AG08395 (cell line): ENCODE results near the gene SFRP4.
A peak's percentile ranks its signal among the peaks of the same experiment; 100 is the strongest.

Source experiments
- DNase-seq: peaks from one replicate; pipeline ENCODE4 v3.0.0; 2012; ENCODE audit warnings: mixed read lengths, low spot score

SFRP4 gene

GRCh38 chr7:37924491-37925041 lies 7.9 kb upstream of the SFRP4 start:
- DNase-seq, result no peak

DNA sequence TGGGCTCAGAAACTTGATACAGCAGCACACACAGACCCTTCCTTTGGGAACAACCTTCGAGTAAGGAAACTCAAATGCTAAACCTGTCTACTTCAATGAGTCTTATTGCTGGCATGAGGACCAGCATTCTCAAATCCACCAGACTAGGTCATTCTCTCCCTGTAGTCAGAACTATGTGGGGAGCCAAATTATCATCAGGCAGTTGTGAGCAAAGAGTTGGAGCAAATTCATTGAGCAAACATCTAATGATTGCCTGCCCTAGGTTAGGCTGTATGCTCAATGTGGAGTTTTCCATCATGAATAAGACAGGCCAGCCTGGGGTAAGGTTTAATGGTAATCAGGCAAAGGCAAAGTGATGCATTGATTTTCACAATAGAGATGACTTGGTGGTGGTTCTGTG lies 7.4 kb upstream of the SFRP4 start:
- DNase-seq, result no peak

- no peak for DNase-seq
Measured at GRCh38 chr7:37921876-37922275, 5.3 kb upstream of the SFRP4 start.

DNA sequence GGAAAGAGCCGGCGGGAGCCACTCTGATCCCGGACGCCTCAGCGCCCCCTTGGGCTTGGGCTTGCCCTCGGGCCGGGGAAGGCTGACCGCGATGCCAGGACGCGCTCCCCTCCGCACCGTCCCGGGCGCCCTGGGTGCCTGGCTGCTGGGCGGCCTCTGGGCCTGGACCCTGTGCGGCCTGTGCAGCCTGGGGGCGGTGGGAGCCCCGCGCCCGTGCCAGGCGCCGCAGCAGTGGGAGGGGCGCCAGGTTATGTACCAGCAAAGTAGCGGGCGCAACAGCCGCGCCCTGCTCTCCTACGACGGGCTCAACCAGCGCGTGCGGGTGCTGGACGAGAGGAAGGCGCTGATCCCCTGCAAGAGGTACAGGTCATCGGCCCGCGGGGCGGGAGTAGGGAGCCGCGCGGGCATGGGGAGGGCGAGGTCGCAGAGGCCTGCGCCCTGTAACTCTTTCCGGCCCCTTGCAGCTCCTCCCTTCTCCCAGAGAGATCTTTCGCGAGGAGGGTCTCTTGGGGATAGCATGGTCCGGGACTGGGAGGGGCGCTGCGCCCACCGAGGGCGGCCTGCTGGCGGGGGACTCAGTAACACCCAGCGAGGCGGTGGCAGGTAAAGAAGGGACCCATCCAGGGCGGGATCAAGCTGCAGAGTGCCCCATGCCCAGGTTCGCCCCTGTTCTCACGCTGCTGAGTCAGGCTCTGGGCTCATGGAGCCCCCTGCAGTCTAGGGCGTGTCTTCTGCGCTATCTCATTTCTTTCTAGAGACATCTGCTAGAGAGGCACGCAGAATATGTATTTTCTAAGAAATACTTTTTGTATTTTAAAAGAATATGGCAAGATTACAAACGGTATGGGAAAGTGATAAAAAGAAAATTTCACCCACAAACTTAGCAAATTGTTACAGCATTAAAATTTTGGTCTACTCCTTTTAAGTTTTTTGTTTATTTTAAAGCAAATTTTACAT lies 4.5 kb upstream of the SFRP4 start:
- DNase-seq, result no peak

DNA sequence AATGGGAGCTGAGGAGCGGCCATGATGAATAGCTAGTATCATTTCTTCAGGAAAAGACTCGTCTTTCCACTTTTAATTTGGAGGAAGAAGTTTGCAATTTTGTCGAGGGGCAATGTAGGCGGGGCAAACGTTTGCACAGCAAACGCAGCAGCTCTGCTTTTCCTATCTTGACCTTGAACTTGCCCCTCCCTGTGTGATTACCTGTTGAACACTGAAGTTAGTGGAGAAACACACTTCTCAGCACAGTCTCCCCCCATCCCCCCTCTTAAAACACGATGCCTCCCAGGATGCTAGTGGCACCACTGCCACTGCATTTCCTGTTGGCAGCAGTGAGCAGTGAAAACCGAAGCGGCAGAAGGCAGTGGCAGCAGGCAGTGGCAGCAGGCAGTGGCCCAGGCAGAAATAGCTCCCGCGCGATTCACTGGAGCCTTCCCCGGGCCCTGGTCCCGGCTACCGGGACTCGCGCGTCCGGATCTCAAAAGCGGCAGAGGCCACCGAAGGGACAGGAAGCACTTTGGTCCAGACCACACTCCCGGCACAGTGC lies 3.8 kb upstream of the SFRP4 start, which contains the start of gene EPDR1:
Gene EPDR1, plus strand, starts transcription at position 336 of the 544 bp plus-strand sequence. CDS start 300 bp downstream, outside the sequence.
- DNase-seq, result peak; percentile 56

DNA sequence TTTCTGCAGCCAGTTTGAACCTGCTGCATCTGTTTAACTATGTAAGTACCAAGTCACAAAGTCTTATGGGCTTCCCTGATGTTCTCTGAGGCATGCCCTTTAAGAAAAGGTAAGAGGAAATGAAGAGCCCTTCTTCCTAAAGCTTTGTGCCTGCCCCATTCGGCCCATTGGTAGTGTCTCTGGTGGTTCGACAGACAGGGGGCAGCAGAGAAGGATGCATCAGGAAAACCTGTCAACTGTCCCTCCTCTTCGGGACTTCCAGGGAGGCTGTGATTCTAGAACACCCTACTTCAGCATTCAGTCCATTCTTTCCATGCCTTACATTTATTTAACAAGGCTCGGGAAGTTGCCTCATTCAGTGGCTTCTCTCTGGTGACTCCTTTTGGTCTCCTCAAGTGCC lies 1.9 kb upstream of the SFRP4 start:
- DNase-seq, result no peak

GRCh38 chr7:37916017-37916672 lies 472 bp downstream of the SFRP4 start:
- DNase-seq, result no peak

DNA sequence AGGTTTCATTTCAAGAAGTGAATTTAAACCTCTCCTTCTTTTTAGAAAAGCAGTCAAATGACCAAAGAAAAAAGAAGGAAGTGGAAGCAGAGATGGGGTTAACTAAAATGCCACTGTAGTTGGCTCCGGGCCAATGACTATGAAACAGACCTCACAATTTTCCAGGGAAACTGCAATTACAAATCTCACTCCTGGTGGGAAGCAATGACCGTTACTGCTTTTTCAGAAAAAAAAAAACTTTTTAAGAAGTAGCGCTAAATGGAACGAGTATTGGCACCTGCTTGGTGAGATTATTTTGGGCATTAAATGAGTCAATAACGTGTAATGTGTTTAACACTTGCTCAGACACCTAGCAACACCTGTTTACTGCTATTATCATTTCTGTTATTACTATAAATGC lies 1.2 kb downstream of the SFRP4 start:
- no peak for DNase-seq

- DNase-seq, result no peak
Measured at GRCh38 chr7:37912756-37913155, 3.9 kb downstream of the SFRP4 start.

GRCh38 chr7:37908221-37908788 lies 8.3 kb downstream of the SFRP4 start:
- DNase-seq, result peak; percentile 68

DNA sequence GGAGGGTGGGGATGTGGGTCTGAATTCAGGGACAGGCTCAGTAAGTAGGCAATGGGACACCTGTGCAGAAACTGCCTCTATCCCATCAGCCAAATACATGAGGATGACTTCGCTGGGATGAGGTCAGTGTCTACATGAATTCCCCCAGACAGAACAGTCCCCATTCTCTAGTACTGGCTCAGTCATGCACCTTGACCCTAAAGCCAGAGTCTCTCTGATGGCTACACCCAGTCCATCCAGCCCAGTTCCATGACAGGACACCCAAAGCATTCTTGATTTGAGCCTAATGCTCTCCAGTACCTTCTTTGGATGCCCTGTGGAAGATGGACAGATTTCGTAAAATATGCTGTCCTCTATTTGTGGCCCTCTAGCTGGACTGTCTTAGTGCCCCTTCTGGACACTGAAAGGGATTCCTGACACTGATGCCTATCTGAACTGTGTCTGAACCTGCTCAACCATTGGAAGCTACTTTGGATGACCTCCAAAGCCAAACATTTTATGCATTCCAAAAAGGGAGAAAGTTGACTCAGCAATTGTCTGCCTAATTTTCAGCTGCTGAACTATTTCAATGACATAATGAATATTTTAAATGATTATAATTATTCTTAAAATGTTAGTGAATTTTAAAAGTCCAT lies 14.6 kb downstream of the SFRP4 start:
- DNase-seq, result peak; percentile 53

DNA sequence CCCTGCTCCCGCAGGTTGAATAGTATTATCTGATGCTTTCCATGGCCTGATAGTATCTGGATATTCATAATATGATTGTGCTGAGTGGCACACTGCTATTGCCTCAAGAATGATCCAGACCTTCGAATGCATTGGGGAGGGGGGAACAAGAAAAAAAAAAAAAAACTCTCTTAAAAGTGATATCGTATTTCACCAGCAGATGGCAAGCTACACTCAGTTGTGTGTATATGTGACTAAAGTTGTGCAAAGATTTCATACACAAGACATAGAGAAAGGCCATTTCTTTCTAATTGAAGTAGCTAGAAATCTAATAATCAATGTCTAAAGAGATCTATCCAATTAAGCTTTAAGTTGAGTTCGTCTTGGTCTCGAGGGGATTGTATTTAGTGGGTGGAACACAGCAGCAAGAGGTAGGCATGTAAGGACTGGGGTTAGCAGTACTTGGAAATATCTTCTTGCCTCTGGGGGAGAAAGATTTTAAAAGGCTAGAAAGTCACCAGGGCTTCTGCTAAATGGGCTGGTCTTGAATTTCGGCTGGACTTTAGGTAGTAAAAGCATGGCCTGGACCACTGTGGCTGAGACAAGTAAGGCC lies 15.3 kb downstream of the SFRP4 start:
- peak; percentile 55 for DNase-seq

- DNase-seq, result no peak
Measured at GRCh38 chr7:37899712-37900247, 16.8 kb downstream of the SFRP4 start.

- DNase-seq, result no peak
Measured at GRCh38 chr7:37894671-37895070, 21.9 kb downstream of the SFRP4 start.

DNA sequence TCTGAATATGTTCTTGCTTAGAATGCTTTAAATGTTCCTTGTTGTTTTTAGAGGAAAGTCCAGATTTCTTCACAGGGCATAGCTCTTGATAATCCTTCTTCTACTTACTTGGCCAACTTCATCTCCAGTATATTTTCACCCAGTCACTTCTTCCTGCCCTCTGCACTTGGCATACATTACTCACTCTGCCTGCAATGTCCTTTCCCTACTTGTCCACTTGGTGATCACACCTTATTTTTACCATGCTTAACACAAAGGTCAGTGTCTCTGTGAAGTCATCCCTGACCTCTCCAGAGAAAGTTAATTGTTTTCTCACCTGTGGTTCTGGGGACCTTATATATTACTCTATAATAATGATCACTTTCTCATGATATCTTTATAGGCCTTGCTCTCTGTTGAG lies 23.3 kb downstream of the SFRP4 start:
- DNase-seq, result no peak

- DNase-seq, result no peak
Measured at GRCh38 chr7:37882086-37882485, 34.5 kb downstream of the SFRP4 start.
